Nucleus accumbens (tissue), 56 donors: ENCODE results near the gene ADAMTS18.

Source experiments
- DNase-seq, 56 donors: peaks; one replicate each; lab custom pipeline; 2025; lab: John Stamatoyannopoulos, UW

The ADAMTS18 gene

DNA sequence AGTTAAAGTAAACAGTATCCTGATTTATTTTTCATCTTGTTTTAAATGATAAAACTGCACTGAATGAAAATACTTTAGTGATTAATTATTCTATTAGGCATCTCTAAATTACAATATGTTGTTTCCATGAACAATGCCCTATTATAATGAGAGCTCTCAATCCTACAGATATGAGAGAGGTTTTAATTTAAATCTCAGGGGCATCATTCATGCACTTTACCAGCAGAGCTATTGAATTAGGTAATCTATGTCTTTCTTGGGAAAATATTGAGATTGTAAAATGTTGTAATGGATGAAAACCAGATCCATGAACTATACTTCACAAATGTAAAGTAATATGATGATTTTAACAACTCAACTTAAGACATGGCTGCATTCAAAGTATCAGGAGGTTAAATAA, 103.8 kb downstream of the ADAMTS18 start:
- no peak for DNase-seq

DNA sequence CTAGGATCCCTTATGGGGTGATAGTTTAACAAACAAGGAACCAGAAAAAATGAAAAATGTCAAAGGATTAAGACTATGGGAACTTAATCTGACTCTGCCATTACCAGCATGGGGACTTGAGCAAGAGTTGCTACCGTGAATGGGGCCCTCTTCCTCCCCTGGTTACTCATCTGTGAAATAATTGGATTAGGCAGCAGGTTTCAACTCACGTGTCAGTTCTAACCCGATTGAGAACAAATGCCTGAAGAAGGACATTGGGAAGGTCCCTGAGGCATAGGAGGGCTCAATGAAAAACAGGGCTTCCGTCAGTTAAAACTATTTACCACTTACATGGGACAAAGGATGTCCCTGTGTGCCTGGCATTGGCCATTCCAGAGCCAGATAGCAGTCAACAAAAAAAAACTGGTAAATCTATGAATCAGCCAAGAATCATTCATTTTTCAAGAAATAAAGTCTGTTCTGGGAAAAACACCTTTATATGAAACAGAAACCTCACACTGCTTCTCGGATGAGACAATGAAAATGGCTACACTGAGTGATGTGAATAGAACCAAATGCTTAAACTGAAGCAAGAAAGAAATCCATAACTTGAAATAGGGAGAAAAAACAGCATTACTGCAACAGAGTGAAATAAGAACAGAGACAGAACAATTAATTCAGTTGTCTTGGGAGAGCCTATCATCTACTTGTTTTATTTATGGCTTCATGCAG, 104.3 kb downstream of the ADAMTS18 start:
- DNase-seq, result no peak

DNA sequence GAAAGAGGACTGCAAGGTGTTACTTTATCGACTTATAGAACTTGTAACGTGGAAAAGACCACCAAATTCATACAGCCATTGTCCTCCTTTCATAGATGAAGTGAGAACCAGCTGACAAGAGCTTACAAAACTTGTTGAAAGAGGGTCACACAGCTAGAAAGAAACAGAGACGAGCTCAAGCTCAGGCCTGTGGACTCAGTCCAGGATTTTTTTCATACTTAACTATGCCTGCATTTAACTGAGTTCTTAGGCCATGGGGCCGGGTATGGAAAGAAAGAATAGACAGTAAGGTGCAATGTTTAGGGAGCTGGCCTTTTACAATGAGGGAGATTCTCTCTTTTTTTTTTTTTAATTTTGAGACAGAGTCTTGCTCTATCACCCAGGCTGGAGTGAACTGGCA, 106.1 kb downstream of the ADAMTS18 start:
- no peak for DNase-seq

DNA sequence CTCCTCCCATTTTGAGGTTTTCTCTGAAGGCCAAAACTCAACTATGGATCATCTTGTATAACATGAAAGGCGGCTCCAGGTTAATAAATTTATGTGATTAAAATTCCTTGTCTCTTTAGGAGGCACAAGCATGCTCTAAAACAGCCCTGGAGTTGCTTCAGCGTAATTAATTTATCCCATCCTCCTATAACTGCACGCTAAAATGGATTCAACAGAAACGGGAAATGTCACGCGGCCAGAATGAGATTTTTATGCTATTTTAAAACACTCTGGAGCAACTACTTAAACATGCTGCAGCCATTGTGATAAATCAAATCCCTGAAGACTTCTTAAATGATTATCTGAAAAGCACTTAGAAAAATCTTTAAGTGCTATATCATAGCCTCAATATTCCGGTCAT, 106.6 kb downstream of the ADAMTS18 start:
- no peak for DNase-seq

DNA sequence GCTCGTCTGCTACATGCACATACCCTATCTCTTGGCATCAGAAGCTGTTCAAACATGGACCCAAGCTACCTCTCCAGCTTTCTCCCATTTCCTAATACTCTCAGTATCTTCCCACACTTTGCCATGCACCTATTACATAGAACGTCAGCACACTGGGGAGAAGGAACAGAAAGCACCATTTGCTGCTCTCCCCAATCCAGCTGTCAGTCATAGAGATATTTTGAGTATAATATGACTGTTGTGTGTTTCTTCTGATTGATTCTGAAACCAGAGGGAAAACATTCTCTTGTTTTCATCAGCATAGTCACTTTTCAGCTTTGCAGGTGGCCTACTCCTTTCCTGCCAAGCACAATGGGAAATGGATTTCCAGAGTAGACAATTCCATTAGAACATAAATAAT, 107.1 kb downstream of the ADAMTS18 start:
- DNase-seq, result no peak

DNA sequence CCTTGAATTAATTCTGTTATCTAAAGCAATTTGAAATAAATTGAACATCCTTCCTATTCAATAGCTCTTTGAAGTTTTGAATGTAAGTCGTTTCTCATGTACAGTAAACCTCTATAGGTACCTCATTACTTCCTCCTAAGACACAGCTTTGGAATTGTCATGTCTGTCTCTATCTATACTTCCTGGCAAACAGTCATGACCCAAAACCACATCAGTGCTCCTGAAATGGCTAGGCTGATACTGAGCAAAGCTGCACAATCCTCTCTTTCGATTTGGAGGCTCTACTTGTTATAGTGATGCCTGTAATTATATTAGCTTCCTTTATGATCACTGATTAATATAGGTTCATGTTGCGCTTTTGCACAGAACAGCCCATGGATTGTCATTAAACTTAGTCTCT, 110.1 kb downstream of the ADAMTS18 start:
- no peak for DNase-seq

DNA sequence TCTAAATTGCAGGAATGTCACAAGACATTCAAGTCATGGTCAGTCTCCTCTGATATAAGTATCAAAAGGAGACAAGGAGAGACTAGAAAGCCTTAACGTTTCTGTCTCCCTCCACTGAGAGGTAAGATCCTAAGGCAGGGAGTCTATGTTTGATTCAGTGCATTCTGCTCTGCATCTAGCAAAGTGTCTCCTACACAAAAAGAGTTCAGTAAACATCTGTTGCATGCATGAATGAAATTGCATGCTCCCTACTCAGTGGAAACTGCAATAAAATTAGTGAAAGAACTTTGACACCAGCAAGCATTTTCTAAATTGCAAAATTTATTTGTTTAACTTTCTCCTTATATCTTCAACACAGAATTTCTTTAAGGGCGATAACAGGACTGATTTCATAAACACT, 111.1 kb downstream of the ADAMTS18 start:
- no peak for DNase-seq

DNA sequence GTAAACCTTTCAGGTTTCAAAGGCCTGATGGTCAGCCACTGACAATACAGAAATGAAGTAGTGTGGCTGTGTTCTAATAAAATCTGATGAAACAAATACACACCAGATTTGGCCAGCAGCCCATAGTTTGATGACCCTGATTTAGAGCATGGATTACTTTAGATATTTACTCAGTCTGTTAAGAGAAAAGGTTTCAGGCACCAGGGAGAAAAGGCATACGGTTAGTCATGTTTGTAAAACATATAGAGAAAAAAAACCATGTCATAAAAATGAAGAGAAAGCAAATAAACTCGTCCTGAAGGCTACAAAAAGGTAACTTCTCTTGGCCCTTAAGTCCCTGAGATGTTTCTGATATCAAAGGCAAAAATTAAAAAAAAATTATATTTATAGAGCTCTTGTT, 112.1 kb downstream of the ADAMTS18 start:
- no peak for DNase-seq

DNA sequence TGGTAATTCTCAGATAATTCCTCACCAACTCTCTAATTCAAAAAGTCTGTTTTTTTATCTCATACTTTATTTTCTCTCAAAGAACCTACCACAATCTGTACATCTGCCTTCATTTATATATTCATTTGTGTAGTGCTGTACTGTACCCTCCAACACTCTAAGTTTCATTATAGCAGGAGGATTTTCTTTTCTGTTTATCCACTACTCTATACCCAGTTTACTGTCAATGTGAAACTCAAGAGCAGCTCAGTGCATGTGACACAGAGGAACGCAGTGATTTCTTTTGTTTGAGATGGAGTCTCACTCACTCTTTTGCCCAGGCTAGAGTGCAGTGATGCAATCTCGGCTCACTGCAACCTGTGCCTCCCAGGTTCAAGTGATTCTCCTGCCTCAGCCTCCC, 117.8 kb downstream of the ADAMTS18 start:
- DNase-seq, result no peak

DNA sequence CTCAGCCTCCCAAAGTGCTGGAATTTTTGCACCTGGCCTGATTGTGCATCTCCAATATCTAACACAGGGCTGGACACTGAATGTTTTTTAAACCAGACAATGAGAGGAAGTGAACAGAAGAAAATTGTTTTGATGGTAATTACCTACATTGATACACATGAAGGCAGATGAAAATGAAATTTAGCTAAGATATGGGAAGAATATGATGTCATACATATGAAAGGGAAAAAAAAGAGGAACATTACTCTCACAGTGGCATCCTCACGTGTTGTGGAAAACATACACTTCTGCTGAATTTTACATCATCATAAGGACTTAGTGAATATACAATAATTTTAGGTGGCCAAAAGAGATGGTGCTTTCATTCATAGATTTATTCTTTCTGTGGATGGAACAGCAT, 124.0 kb downstream of the ADAMTS18 start:
- no peak for DNase-seq

DNA sequence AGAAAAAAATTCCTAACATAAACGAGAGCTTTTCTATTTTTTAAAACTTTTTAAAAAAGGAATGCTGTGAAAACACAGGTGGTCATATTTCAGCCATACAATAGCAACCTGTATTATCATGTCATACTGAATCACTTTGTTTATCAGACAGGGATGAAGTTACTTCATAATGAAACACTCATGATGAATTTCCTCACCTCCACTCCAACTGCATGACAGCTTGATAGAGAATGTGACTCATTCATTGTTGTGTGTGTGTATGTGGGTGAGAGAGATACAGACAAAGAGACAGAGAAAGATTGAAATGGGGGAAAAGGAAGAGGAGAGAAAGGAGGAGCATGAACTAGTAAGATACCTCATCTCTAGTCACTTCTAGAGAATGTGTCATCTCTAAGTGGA, 126.7 kb downstream of the ADAMTS18 start:
- DNase-seq, result no peak

DNA sequence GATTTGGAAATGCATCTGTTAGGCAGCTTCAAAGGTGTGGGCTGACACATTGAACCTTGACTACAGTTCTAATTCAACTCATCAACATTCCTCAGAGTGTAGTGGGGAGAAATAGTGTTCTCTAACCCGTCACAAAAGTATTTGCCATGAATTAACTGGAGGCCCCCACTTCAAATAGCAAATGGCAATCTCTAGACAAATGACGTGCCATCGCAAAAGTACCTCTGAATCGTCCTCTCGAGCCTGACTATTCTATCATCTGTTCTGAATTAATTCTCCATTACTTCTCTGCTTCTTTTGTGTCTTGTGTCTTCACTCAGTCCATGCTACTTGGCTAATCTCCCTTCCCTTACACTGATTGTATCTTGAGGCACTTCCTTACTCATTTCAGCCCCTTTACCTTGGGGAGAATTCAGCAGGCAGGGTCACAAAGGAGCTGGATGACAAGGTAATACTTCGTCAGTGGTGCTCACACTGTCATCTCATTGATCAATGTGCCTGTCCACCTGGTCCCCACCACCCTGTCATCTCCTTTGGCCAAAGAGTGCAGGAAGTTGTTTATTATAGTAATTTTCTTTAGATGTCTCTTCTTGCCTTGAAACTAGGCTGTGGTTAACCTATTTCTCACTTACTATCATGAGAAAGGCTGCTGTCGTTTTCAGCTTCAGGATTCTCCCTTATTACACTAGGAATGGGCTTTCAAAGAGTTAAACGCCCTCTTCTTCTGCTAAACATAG, 127.2 kb downstream of the ADAMTS18 start:
- DNase-seq, result no peak

DNA sequence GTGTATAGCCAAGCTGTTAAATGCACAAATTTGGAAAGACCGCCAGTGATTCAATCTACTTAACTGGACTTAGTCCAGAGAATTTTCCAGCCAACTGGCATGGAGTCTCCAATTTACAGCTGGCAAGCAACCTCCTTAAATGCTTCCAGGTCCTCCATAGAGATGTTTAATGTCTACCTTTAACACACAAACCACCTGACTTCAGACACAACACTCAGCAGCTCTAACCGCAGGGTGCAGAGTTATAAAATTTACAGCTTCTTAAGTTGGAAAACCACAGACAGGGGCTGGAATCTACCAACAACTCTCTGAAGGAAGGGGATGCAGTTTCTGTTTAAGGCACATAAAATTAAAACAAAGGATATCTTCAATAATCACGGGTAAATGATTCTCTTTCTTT, 128.8 kb downstream of the ADAMTS18 start:
- DNase-seq, result no peak

DNA sequence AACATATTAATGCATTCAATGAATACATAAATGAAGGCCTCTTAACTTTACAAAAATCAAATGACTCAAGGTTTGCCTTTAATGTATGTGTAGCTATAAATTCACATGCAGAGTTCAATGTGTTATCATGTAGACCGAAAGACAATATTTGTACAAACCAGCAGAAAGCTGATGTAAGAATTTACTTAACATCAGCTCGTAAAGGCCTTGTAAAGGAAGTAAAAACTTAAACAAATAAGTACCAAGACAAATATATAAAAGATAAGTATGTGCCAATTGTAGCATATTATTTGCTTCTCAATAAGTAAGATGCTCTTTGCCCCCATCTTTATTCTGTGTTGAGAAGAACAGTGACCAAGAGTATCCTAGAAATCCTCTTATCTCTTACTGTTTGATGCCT, 130.0 kb downstream of the ADAMTS18 start:
- no peak for DNase-seq

DNA sequence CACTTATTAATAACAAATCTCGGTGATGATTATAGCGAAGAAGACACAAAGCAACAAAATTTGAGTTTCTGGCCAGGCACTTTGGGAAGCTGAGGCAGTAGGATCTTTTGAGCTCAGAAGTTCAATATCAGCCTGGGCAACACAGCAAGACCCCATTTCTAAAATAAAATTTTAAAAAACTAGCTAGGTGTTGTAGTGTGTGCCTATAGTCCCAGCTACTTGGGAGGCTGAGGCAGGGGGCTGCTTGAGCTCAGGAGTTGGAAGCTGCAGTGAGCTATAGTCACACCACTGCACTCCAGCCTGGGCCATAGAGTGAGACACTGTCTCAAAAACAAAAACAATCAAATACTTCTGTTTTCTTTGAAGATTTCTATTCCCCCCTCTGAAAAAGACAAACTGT, 130.7 kb downstream of the ADAMTS18 start:
- no peak for DNase-seq

DNA sequence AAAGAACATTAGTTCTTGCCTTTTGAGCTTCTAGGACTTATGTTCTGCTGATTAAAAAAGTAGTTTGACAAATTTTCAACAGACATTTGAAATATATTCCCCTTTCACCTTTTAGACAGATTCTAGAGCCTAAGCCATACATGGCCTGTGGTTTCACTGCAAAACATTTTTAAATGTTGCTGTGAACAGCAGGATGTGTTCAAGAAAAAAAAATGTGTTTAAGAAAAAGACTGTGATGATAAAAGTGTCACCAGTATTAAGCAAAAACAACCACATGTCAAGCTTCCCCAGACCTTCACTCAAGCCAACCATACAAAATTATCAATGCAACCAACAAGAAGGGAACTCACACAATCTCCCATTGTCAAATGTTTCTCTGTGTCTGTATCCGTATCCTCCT, 132.2 kb downstream of the ADAMTS18 start:
- DNase-seq, result no peak

DNA sequence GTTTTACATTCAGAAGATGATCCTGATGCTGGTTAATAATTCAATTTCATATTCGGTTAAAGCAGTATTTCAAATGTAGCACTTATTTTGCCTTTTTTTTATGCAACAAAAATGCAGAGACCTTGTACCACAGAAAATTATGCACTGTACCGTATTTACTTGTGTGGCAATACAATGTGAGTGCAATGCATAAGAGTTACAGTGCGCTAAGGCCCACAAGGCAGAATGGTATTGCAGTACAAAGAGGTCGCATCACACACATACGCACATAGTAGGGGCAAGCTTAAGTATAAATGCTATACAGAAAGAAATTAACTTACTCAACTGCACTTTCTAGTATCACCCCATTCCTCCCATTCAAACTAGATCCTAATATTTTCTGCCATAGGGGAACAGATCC, 132.6 kb downstream of the ADAMTS18 start:
- DNase-seq, result no peak

DNA sequence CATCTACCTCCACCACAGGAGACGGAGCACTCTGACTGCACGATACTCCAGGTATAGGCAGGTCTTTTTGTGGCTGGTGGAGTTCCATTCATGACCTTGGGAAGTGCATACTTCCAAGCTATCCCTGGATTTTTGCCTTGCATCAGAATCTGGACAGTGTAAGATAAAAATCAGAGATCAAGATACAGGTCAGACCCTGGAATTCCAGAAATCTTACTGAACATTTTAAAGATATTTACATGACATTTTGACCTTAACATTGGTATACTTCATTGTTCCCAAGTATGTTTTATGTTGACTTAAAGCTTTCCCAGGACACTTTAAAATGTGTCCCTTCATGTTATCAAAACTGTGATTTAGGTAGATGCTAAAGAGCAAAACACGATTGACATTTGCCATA, 134.6 kb downstream of the ADAMTS18 start:
- DNase-seq, result no peak

DNA sequence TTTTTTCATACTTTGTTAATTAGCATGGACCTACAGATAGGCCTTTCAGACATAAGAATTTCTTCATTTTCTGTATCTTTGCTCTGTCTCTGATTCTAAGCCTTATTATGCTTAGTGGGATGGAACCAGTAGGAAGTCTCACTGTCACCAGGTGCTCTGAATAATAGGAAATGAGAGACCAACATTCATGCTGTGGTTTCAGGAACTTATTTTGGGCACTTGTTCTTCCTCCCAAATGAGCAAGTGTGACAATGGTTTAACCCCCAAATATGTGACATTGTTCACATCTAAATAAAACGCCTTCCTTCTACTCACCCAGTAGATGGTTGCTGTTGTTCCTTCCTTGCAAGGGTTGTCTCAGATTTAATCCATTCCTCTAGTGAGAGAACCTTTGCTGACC, 135.4 kb downstream of the ADAMTS18 start:
- no peak for DNase-seq

DNA sequence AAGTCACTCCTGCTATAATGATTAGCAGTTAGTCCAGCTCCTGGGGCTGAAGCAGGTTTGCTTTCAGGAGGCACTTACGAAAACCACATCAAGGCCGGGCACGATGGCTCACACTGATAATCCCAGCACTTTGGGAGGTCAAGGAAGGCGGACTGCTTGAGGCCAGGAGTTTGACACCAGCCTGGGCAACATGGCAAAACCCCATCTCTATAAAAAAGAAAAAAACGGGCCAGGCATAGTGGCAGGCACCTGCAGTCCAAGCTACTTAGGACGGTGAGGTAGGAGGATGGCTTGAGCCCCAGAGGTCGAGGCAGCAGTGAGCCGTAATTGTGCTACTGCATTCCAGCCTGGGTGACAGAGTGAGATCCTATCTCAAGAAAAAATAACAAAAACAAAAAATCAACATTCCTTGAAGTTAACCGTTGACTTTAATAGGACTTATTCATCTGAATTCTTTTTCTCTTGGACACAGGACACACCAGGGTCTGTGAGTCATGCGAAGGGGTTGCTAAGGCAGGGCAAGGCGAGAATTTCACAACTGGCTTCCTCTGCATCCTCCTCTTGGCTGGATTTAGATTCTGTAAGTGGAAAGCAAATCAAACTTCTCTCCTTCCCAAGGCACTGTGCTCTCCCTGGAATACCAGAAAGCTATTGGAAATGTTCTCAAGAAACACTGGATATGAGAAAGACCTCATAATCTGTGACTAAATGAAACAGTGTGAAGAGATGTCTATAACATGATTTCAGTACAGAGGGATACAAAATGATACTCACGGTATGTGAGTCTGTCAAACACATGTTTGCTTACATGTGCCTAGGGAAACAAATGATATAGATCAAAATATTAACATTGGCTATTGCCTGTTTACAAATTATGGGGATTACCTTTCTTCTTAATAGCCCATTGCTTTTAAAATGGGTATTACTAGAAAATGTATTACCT, 136.1 kb downstream of the ADAMTS18 start:
- DNase-seq, result no peak

DNA sequence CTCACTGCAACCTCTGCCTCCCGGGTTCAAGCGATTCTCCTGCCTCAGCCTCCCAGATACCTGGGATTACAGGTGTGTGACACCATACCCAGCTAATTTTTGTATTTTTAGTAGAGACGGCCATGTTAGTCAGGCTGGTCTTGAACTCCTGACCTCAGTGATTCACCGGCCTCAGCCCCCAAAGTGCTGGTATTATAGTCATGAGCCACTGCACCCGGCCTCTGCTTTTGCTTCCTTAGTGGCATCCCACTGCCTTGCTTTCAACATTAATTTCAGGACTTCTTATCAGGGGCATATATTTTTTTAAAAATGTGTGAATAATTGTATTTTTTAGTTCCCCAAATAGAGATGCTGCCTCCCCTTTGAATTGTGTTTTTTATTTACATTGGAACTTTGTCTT, 136.8 kb downstream of the ADAMTS18 start:
- no peak for DNase-seq
